Activated CD4-positive, alpha-beta T cell treated with anti-CD3 and anti-CD28 coated beads for 36 hours (primary cell): ENCODE data around the gene IL6ST. TPM values are rescaled to one million over a fixed set of nuclear protein-coding genes. Genes with fewer than 3 reads are reported as not detected.
"Not testable (repeated sequence)": the region's sequence is repeated elsewhere in the genome, so short reads cannot be mapped to it uniquely, and the experiment has no call there.

ENCODE experiments used
- ATAC-seq: fragments of 200-7000 bp; cut with Tn5 transposase; one replicate; pipeline ENCODE4 v1.10.0; 2021; ENCODE audit warnings: mild to moderate bottlenecking, moderate library complexity
- CTCF ChIA-PET: fragments of 350-600 bp; sonication (Branson Sonifier 250); formaldehyde crosslinking; loops from one replicate; lab custom pipeline; 2021; ENCODE audit warnings: antibody characterized with exemption; lab: Charles Lee
- POLR2A ChIA-PET: fragments of 350-600 bp; sonication (Branson Sonifier 250); formaldehyde crosslinking; loops from one replicate; lab custom pipeline; 2021; ENCODE audit warnings: antibody characterized with exemption, inconsistent platforms; lab: Charles Lee
- DNase-seq: peaks from one replicate; pipeline ENCODE4 v3.0.0-alpha.2; 2020
- H3K27ac Mint-ChIP-seq: one replicate; pipeline ENCODE4 v1.8.0; 2021; ENCODE audit warnings: mixed read lengths
- H3K27me3 Mint-ChIP-seq: one replicate; pipeline ENCODE4 v1.8.0; 2021; ENCODE audit warnings: mixed read lengths
- H3K36me3 Mint-ChIP-seq: one replicate; pipeline ENCODE4 v1.8.0; 2021; ENCODE audit warnings: low read depth, mixed read lengths
- H3K4me1 Mint-ChIP-seq: one replicate; pipeline ENCODE4 v1.8.0; 2021; ENCODE audit warnings: mixed read lengths
- H3K4me3 Mint-ChIP-seq: one replicate; pipeline ENCODE4 v1.8.0; 2021; ENCODE audit warnings: mild to moderate bottlenecking, moderate library complexity, mixed read lengths
- H3K9me3 Mint-ChIP-seq: one replicate; pipeline ENCODE4 v1.8.0; 2021; ENCODE audit warnings: low read depth, mixed read lengths
- intact Hi-C, 2 experiments: fragments of 100-400 bp; cut with DNase I in 1 of 2; cut with micrococcal nuclease in 1 of 2; formaldehyde crosslinking; loops; one replicate each; pipeline versions ENCODE4 v1.14.2 to v1.15.1; 2022 to 2024; cut with DNase I, micrococcal nuclease
- total RNA-seq, 2 experiments: library from RNA; stranded (reverse); gene quantifications; one replicate each; pipeline ENCODE4 v1.2.3, GENCODE V29; 2021

The IL6ST gene
- total RNA-seq, 2 experiments from 2014 or later = 57.1 to 64.4 TPM

- no peaks in the 10 kb centered on the region for H3K36me3 Mint-ChIP-seq
- intact Hi-C loops = no loop called here
- DNase-seq (no peak), ATAC-seq (no peak)
- CTCF ChIA-PET = interaction anchor here (0.8 to 2.1 kb wide), 5 partner anchors 11 to 179 kb away, joined by 3 to 8 read pairs (median 4); no protein-coding TSS in a partner anchor
- no peak overlapping the region for H3K4me3 Mint-ChIP-seq
- H3K9me3 Mint-ChIP-seq = no peaks in the 10 kb centered on the region
- H3K4me1 Mint-ChIP-seq = peaks cover 28% of the 10 kb centered on the region
- H3K27me3 Mint-ChIP-seq = no peaks in the 10 kb centered on the region
- no peak overlapping the region for H3K27ac Mint-ChIP-seq
- POLR2A ChIA-PET = interaction anchor here (0.6 kb wide), 1 partner anchor 43 kb away, joined by 5 read pairs; no protein-coding TSS in a partner anchor
These were observed 28.5 kb upstream of the IL6ST start for GRCh38 chr5:56023296-56023695.

GRCh38 chr5:56019306-56020272 lies 24.8 kb upstream of the IL6ST start:
- intact Hi-C loops = no loop called here
- H3K9me3 Mint-ChIP-seq = peaks cover 7% of the 10 kb centered on the region
- ChIA-PET POLR2A (no interaction called here), CTCF (no interaction called here)
- no peak overlapping the region for H3K4me3 Mint-ChIP-seq
- ATAC-seq = peak; percentile 69
- H3K27me3 Mint-ChIP-seq = no peaks in the 10 kb centered on the region
- peak overlapping the region; percentile 5 for H3K27ac Mint-ChIP-seq
- peaks cover 29% of the 10 kb centered on the region for H3K4me1 Mint-ChIP-seq
- DNase-seq = no peak
- peaks cover 6% of the 10 kb centered on the region for H3K36me3 Mint-ChIP-seq

DNA sequence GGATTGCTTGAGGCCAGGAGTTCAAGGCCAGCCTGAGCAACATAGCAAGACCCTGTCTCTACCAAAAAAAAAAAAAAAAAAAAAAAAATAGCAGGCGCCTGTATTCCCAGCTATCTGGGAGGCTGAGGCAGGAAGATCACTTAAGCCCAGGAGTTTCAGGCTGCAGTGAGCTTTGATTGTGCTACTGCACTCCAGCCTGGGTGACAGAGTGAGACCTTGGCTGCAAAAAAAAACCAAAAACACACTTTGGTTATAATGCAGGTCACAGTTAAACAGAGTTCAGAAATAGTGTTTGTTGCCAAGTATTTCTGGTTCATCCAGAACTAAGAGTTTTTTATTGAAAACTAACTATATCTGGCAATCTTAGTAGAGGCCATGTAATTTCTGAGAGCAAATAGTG lies 24.1 kb upstream of the IL6ST start:
- Mint-ChIP-seq H3K27me3 (no peaks in the 10 kb centered on the region), H3K4me1 (peaks cover 27% of the 10 kb centered on the region), H3K27ac (no peak overlapping the region), H3K9me3 (peaks cover 7% of the 10 kb centered on the region), H3K4me3 (no peak overlapping the region), H3K36me3 (peaks cover 6% of the 10 kb centered on the region)
- CTCF ChIA-PET = no interaction called here
- no peak for DNase-seq
- intact Hi-C loops = no loop called here
- ATAC-seq = no peak
- POLR2A ChIA-PET = interaction anchor here (0.6 kb wide), 1 partner anchor 429 kb away, joined by 4 read pairs; no protein-coding TSS in a partner anchor

GRCh38 chr5:56014701-56015100 lies 19.9 kb upstream of the IL6ST start:
- ATAC-seq, H3K4me3 Mint-ChIP-seq, H3K27ac Mint-ChIP-seq, H3K36me3 Mint-ChIP-seq, DNase-seq, H3K9me3 Mint-ChIP-seq, CTCF ChIA-PET, POLR2A ChIA-PET, H3K27me3 Mint-ChIP-seq: not testable (repeated sequence)
- intact Hi-C loops = loop anchor here (5.0 kb wide), 1 partner anchor 43 kb away; no protein-coding TSS in a partner anchor
- peaks cover 49% of the 10 kb centered on the region for H3K4me1 Mint-ChIP-seq

DNA sequence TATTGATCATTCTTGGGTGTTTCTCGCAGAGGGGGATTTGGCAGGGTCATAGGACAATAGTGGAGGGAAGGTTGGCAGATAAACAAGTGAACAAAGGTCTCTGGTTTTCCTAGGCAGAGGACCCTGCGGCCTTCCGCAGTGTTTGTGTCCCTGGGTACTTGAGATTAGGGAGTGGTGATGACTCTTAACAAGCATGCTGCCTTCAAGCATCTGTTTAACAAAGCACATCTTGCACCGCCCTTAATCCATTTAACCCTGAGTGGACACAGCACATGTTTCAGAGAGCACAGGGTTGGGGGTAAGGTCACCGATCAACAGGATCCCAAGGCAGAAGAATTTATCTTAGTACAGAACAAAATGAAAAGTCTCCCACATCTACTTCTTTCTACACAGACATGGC lies 19.2 kb upstream of the IL6ST start:
- H3K9me3 Mint-ChIP-seq, H3K27ac Mint-ChIP-seq, CTCF ChIA-PET, H3K36me3 Mint-ChIP-seq, DNase-seq, ATAC-seq, POLR2A ChIA-PET, H3K4me3 Mint-ChIP-seq, H3K27me3 Mint-ChIP-seq: not testable (repeated sequence)
- intact Hi-C loops = loop anchor here (5.0 kb wide), 1 partner anchor 43 kb away; no protein-coding TSS in a partner anchor
- peaks cover 46% of the 10 kb centered on the region for H3K4me1 Mint-ChIP-seq

DNA sequence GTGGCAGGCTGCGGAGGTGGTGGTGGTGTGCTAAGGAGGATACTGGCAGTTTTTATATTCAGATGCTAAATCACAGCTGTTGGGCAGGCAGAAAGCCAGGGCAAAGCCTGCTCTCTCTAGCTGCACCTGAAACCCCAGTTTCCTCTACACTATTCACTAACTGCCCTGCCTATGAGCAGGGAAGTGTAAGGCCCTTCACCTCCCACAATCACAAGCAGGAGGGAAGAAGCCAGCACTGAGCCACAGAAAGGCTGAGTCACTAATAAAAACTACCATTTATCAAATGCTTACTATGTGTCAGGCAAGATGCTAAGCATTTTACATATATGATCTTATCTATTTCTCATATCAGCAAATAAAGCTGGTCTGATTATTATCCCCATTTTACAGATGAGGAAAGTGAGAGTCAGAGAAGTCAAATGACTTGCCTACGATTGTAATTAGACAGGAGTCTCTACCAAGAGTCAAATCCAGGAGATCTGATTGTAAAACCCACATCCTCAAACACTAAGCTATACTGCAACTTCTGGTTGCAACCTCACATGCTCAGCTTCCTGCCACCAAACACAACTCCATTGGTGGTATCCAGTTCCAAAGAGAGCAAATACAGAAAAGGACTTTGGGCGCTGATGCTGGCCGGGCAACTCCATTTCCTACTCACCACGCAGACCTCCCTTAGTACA lies 17.7 kb upstream of the IL6ST start:
- H3K9me3 Mint-ChIP-seq = peaks cover 7% of the 10 kb centered on the region
- H3K36me3 Mint-ChIP-seq = peaks cover 6% of the 10 kb centered on the region
- ChIA-PET CTCF (interaction anchor here (0.9 to 1.6 kb wide), 9 partner anchors 11 to 85 kb away, joined by 3 to 6 read pairs (median 4); no protein-coding TSS in a partner anchor), POLR2A (interaction anchor here (0.9 to 1.8 kb wide), 7 partner anchors 14 to 82 kb away, joined by 3 to 19 read pairs (median 4); partner anchors contain the start of gene IL6ST)
- DNase-seq = peak; percentile 57
- no peaks in the 10 kb centered on the region for H3K27me3 Mint-ChIP-seq
- peak overlapping the region; percentile 3 for H3K4me3 Mint-ChIP-seq
- H3K27ac Mint-ChIP-seq = peak overlapping the region; percentile 61
- intact Hi-C loops = loop anchor here (1.0 to 5.0 kb wide), 5 partner anchors 14 to 46 kb away; no protein-coding TSS in a partner anchor
- ATAC-seq = peak; percentile 74
- H3K4me1 Mint-ChIP-seq = peaks cover 48% of the 10 kb centered on the region

GRCh38 chr5:56011835-56012234 lies 17.1 kb upstream of the IL6ST start:
- DNase-seq = peak; percentile 63

DNA sequence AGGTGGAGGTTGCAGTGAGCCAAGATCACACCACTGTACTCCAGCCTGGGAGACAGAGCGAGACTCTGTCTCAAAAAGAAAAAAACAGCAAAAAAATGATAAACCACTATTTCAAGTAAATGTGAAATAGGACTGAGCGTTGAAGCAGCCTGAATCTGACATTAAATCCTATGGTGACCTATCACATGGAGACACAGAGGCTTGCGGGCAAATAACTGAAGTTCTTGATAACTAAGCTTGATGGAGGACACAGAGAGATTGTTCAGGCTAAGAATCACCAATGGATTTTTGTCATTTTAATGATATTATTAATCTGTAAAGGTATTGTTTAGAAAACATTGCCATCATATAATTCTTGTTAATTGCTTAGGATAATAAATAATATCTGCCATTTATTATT lies 15.7 kb upstream of the IL6ST start:
- CTCF ChIA-PET = interaction anchor here (0.9 to 1.5 kb wide), 3 partner anchors 12 to 190 kb away, joined by 4 to 8 read pairs (median 4); no protein-coding TSS in a partner anchor
- intact Hi-C loops = loop anchor here (5.0 kb wide), 1 partner anchor 47 kb away; no protein-coding TSS in a partner anchor

More at GRCh38 chr5:56011835-56012234, 17.1 kb upstream of the IL6ST start:
- Mint-ChIP-seq H3K4me1 (peaks cover 48% of the 10 kb centered on the region), H3K27ac (peak overlapping the region; percentile 61), H3K36me3 (peaks cover 6% of the 10 kb centered on the region), H3K27me3 (no peaks in the 10 kb centered on the region), H3K4me3 (peak overlapping the region; percentile 3), H3K9me3 (peaks cover 7% of the 10 kb centered on the region)
- intact Hi-C loops = loop anchor here (1.0 to 5.0 kb wide), 5 partner anchors 14 to 46 kb away; no protein-coding TSS in a partner anchor
- ChIA-PET CTCF (interaction anchor here (0.5 to 1.6 kb wide), 11 partner anchors 11 to 86 kb away, joined by 3 to 6 read pairs (median 4); no protein-coding TSS in a partner anchor), POLR2A (interaction anchor here (1.0 to 1.8 kb wide), 5 partner anchors 17 to 83 kb away, joined by 3 to 5 read pairs (median 4); partner anchors contain the start of gene IL6ST)
- peak; percentile 79 for ATAC-seq

GRCh38 chr5:56006600-56006999 lies 11.8 kb upstream of the IL6ST start:
- Mint-ChIP-seq H3K36me3 (peaks cover 1% of the 10 kb centered on the region), H3K27me3 (no peaks in the 10 kb centered on the region), H3K9me3 (peaks cover 11% of the 10 kb centered on the region), H3K4me1 (peaks cover 47% of the 10 kb centered on the region), H3K4me3 (no peak overlapping the region), H3K27ac (peak overlapping the region; percentile 4)
- ATAC-seq (peak; percentile 67), DNase-seq (no peak)
- intact Hi-C loops = no loop called here
- ChIA-PET CTCF (interaction anchor here (0.7 to 1.1 kb wide), 3 partner anchors 19 to 29 kb away, joined by 3 read pairs; no protein-coding TSS in a partner anchor), POLR2A (interaction anchor here (0.6 kb wide), 1 partner anchor 32 kb away, joined by 4 read pairs; no protein-coding TSS in a partner anchor)

More for the DNA sequence above, 15.7 kb upstream of the IL6ST start:
- Mint-ChIP-seq H3K9me3 (no peaks in the 10 kb centered on the region), H3K27me3 (no peaks in the 10 kb centered on the region), H3K4me3 (no peak overlapping the region), H3K36me3 (no peaks in the 10 kb centered on the region), H3K27ac (no peak overlapping the region), H3K4me1 (peaks cover 56% of the 10 kb centered on the region)
- DNase-seq (no peak), ATAC-seq (no peak)
- POLR2A ChIA-PET = no interaction called here

GRCh38 chr5:56006094-56006493 lies 11.3 kb upstream of the IL6ST start:
- ChIA-PET CTCF (interaction anchor here (0.7 to 1.1 kb wide), 4 partner anchors 19 to 67 kb away, joined by 3 to 5 read pairs (median 3); no protein-coding TSS in a partner anchor), POLR2A (no interaction called here)
- peaks cover 1% of the 10 kb centered on the region for H3K36me3 Mint-ChIP-seq
- H3K9me3 Mint-ChIP-seq = peaks cover 12% of the 10 kb centered on the region
- DNase-seq (no peak), ATAC-seq (peak; percentile 71)
- H3K4me1 Mint-ChIP-seq = peaks cover 42% of the 10 kb centered on the region
- H3K27me3 Mint-ChIP-seq = no peaks in the 10 kb centered on the region
- no peak overlapping the region for H3K4me3 Mint-ChIP-seq
- peak overlapping the region; percentile 4 for H3K27ac Mint-ChIP-seq
- intact Hi-C loops = no loop called here
